Heart left ventricle (tissue), 13 donors: ENCODE results near the gene PPM1L.

Source experiments
- CTCF ChIP-seq, 12 donors: fragments of 200-600 bp; sonication (generic) in 4 of 12; IDR thresholded peaks; one replicate each; pipeline versions ENCODE4 v1.5.0 to v1.8.0; 2018 to 2022; ENCODE audit warnings: antibody characterized with exemption in 12 of 12, mild to moderate bottlenecking in 5 of 12
- POLR2A ChIP-seq, 2 donors: fragments of 450-650 bp; IDR thresholded peaks; one replicate each; pipeline ENCODE4 v1.6.1; 2017; ENCODE audit warnings: antibody characterized with exemption in 2 of 2, mild to moderate bottlenecking in 2 of 2, moderate library complexity in 2 of 2
- donor health status: ischemic (EF 13 %, LVEDD 7.1; RV severe dilation, severe dysfunction).
- donor health status: DM: no; HTN: yes; CAD: no.
- donor health status: DM: no; HTN: no; CAD: no.
- donor health status: ischemic (EF 25% LVEDD 6.9; RV normal size, moderate dysfunction).
- donor health status: ischemic (EF 25% LVEDD 5.7; RV mildly dilated, moderate dysfunction).
- donor health status: ischemic (EF 35%, LVEDD 5.7; RV mildly dilated, moderate dysfunction).
- donor health status: nonischemic (EF 11% LVEDD 7.7; RV severe dilation, severe dysfunction).
- donor health status: DM: yes; HTN: yes; CAD: no.
- donor health status: PGD.
- donor health status: ischemic (EF 29% LVEDD 5.4; RV normal size, mild dysfunction).
- donor health status: nonischemic (EF 23%, LVEDD 6.1; RV moderate dilation, normal function).

GRCh38 chr3:160904691-160905090 is 148.7 kb downstream of the PPM1L start:
- TF ChIP-seq POLR2A (IDR thresholded peaks at IDR 0.05) (no peak), CTCF (IDR thresholded peaks at IDR 0.05) (no peak)
